Fibroblast of skin of scalp (primary cell): Measurements from ENCODE around the gene PTPRU.

Experiments used
- DNase-seq: peaks from one replicate; pipeline ENCODE4 v3.0.0-alpha.2; 2013

PTPRU gene

GRCh38 chr1:29338908-29339575 lies 102.7 kb downstream of the PTPRU start:
- DNase-seq = peak; percentile 10

- peak; percentile 13 for DNase-seq
Observed at GRCh38 chr1:29341936-29342335, 105.6 kb downstream of the PTPRU start.

GRCh38 chr1:29342351-29342750 lies 106.0 kb downstream of the PTPRU start:
- DNase-seq = no peak

GRCh38 chr1:29342983-29343382 lies 106.7 kb downstream of the PTPRU start:
- no peak for DNase-seq

GRCh38 chr1:29343476-29343875 lies 107.2 kb downstream of the PTPRU start:
- no peak for DNase-seq

- DNase-seq = no peak
Observed at GRCh38 chr1:29343908-29344307, 107.6 kb downstream of the PTPRU start.

GRCh38 chr1:29344336-29344735 lies 108.0 kb downstream of the PTPRU start:
- DNase-seq = no peak

GRCh38 chr1:29346576-29346975 lies 110.3 kb downstream of the PTPRU start:
- no peak for DNase-seq

- DNase-seq = no peak
Observed at GRCh38 chr1:29349871-29350491, 113.7 kb downstream of the PTPRU start.

GRCh38 chr1:29352719-29353420 lies 116.5 kb downstream of the PTPRU start:
- DNase-seq = no peak

- DNase-seq = no peak
Observed at GRCh38 chr1:29354511-29355098, 118.3 kb downstream of the PTPRU start.

- DNase-seq = no peak
Observed at GRCh38 chr1:29355375-29355774, 119.1 kb downstream of the PTPRU start.

- DNase-seq = no peak
Observed at GRCh38 chr1:29356663-29357062, 120.3 kb downstream of the PTPRU start.

- no peak for DNase-seq
Observed at GRCh38 chr1:29357452-29357851, 121.1 kb downstream of the PTPRU start.

- no peak for DNase-seq
Observed at GRCh38 chr1:29358183-29358582, 121.9 kb downstream of the PTPRU start.

- no peak for DNase-seq
Observed at GRCh38 chr1:29360768-29361167, 124.4 kb downstream of the PTPRU start.

- DNase-seq = no peak
Observed at GRCh38 chr1:29361686-29362085, 125.4 kb downstream of the PTPRU start.

- no peak for DNase-seq
Observed at GRCh38 chr1:29362116-29362515, 125.8 kb downstream of the PTPRU start.

GRCh38 chr1:29362764-29363163 lies 126.4 kb downstream of the PTPRU start:
- DNase-seq = no peak

GRCh38 chr1:29363536-29363935 lies 127.2 kb downstream of the PTPRU start:
- DNase-seq = no peak

- no peak for DNase-seq
Observed at GRCh38 chr1:29364101-29364678, 127.9 kb downstream of the PTPRU start.

GRCh38 chr1:29365906-29366670 lies 129.8 kb downstream of the PTPRU start:
- no peak for DNase-seq
